Activated CD4-positive, alpha-beta T cell treated with anti-CD3 and anti-CD28 coated beads, Interleukin-2, amount 10 ng/mL, durations not matched to agents 24 days and 14 days (primary cell): ENCODE measurements around the gene STARD10. TPM values are rescaled to one million over a fixed set of nuclear protein-coding genes. Genes with fewer than 3 reads are reported as not detected.

Source experiments
- DNase-seq: peaks from one replicate; pipeline ENCODE4 v3.0.0; 2022
- H3K27ac Mint-ChIP-seq: one replicate; pipeline ENCODE4 v1.8.0; 2022; ENCODE audit warnings: mild to moderate bottlenecking, mixed read lengths
- H3K27me3 Mint-ChIP-seq: one replicate; pipeline ENCODE4 v1.8.0; 2022; ENCODE audit warnings: mixed read lengths
- H3K36me3 Mint-ChIP-seq: one replicate; pipeline ENCODE4 v1.8.0; 2022; ENCODE audit warnings: low read depth, mild to moderate bottlenecking, mixed read lengths
- H3K4me1 Mint-ChIP-seq: one replicate; pipeline ENCODE4 v1.8.0; 2021; ENCODE audit warnings: mixed read lengths
- H3K4me3 Mint-ChIP-seq: one replicate; pipeline ENCODE4 v1.8.0; 2022; ENCODE audit warnings: mild to moderate bottlenecking, moderate library complexity, mixed read lengths
- H3K9me3 Mint-ChIP-seq: one replicate; pipeline ENCODE4 v1.8.0; 2021; ENCODE audit warnings: mixed read lengths
- intact Hi-C: fragments of 100-400 bp; cut with micrococcal nuclease; formaldehyde crosslinking; loops from one replicate; pipeline ENCODE4 v1.15.1; 2023
- total RNA-seq: library from RNA; stranded (reverse); gene quantifications from 2 replicates; pipeline ENCODE4 v1.2.3, GENCODE V29; 2022

STARD10 gene
- total RNA-seq, 1 donor from 2014 or later, result 17.2 TPM

- Mint-ChIP-seq H3K36me3 (peaks cover 15% of the 10 kb centered on the region), H3K4me1 (peaks cover 42% of the 10 kb centered on the region), H3K9me3 (no peaks in the 10 kb centered on the region), H3K4me3 (no peak overlapping the region), H3K27ac (peak overlapping the region; percentile 29), H3K27me3 (no peaks in the 10 kb centered on the region)
- intact Hi-C loops, result no loop called here
- no peak for DNase-seq
Observed at GRCh38 chr11:72718101-72718501, 75.7 kb downstream of the STARD10 start.

DNA sequence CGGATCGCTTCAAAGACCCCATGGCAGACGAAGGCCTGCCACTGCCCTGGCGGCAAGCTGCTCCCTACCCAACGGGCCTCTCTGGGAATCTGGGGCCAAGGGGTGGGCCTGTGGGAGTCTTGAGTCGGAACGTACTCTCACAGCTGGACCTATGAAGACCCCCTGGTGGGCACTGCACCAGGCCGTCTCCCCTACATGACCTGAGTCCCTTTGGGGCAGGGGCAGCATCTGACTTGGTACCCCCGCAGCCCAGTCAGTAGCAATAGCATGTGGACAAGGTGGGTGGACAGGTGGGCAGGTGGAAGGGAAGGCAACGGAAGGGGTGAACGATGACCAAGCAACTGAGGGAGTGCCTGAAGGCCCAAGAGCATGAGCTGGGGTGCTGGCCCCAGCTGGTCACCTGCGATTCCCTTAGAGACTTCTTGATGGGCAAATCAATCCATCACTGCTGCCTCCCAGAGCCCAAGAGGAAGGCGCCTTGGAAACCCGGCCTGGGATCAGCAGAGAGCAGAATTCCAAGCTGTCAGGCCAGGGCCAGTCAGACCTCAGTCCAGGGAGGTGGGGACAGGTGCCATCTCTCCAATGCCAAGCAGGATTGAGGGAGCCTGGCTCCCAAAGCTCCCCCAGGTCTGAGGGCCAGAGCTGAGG is 76.9 kb downstream of the STARD10 start:
- Mint-ChIP-seq H3K27ac (no peak overlapping the region), H3K4me3 (no peak overlapping the region), H3K4me1 (peaks cover 37% of the 10 kb centered on the region), H3K27me3 (no peaks in the 10 kb centered on the region), H3K9me3 (no peaks in the 10 kb centered on the region), H3K36me3 (peaks cover 18% of the 10 kb centered on the region)
- intact Hi-C loops, result no loop called here
- DNase-seq, result no peak

DNA sequence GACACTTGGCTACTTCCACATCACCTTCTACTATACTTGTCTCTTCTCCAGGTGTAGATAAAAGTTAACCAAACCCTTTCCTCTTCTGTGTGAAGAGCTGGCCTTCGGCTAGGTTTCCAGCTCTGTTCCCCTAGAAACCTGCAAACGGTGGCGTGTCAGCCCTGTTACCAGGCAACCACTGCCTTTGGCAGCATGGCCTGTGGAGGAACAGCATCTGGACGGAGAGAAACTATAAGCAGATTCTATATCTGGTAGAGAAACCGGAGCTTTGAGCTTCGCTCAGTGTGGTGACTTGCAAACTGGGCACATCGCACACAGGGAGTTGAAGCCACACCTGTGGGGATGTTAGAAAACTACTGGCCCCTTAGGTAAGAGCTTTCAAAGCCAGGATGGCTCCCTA is 77.6 kb downstream of the STARD10 start:
- H3K4me3 Mint-ChIP-seq, result no peak overlapping the region
- H3K9me3 Mint-ChIP-seq, result no peaks in the 10 kb centered on the region
- intact Hi-C loops, result no loop called here
- H3K27me3 Mint-ChIP-seq, result no peaks in the 10 kb centered on the region
- H3K4me1 Mint-ChIP-seq, result peaks cover 34% of the 10 kb centered on the region
- H3K36me3 Mint-ChIP-seq, result peaks cover 17% of the 10 kb centered on the region
- DNase-seq, result no peak
- H3K27ac Mint-ChIP-seq, result peak overlapping the region; percentile 62

DNA sequence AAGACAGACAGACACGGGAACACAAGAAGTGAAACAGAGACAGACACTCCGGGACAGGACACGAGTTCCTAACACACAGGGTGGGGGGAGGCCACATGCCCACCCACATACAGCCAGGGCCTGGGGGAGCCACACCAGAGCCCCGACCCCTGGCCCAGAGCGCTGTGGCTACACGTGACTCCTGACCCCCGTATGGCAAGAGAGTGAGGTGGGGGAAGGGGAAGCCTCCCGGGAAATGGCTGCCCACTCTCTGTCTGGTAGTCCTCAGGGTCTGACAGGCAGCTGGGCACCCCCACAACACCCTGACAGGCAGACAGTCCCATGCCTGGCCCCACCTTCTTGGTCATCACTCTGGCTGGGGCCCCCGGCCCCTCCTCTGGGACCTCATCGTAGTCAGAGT is 81.0 kb downstream of the STARD10 start:
- intact Hi-C loops, result no loop called here
- no peaks in the 10 kb centered on the region for H3K9me3 Mint-ChIP-seq
- DNase-seq, result no peak
- peak overlapping the region; percentile 26 for H3K27ac Mint-ChIP-seq
- H3K4me1 Mint-ChIP-seq, result peaks cover 6% of the 10 kb centered on the region
- H3K27me3 Mint-ChIP-seq, result no peaks in the 10 kb centered on the region
- no peak overlapping the region for H3K4me3 Mint-ChIP-seq
- H3K36me3 Mint-ChIP-seq, result peaks cover 35% of the 10 kb centered on the region

DNA sequence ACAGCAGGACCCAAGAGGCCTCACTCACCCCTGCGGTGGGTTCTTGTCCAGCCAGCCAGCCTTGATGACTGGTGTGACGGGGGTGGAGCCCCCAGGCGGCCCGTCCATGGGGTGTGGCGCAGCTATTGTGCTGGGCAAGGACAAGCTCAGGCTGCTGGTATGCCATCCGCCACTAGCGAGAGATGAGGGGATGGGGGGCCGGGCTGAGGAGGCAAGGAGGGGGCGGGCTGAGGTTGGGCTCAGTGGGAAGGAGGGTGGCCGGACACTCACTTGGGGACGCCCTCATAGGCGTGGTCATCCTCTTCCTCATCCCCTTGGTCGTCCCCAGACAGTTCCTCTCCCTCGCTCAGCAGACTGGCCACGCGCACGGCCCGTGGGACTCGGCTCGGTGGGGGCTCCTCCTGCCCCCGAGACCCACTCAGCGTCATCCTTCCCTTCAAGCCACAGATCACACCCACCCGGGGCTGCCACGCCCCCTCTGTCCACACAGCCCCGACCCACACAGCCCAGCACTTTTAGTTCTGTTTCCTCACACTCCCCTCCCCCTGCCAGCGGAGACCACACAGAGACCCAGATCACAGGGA is 81.6 kb downstream of the STARD10 start:
- Mint-ChIP-seq H3K27ac (peak overlapping the region; percentile 26), H3K27me3 (no peaks in the 10 kb centered on the region), H3K4me3 (no peak overlapping the region), H3K4me1 (peaks cover 6% of the 10 kb centered on the region), H3K36me3 (peaks cover 35% of the 10 kb centered on the region), H3K9me3 (no peaks in the 10 kb centered on the region)
- intact Hi-C loops, result no loop called here
- no peak for DNase-seq

GRCh38 chr11:72711141-72711540 is 82.7 kb downstream of the STARD10 start:
- intact Hi-C loops, result no loop called here
- Mint-ChIP-seq H3K4me1 (peaks cover 4% of the 10 kb centered on the region), H3K27ac (no peak overlapping the region), H3K9me3 (no peaks in the 10 kb centered on the region), H3K27me3 (no peaks in the 10 kb centered on the region), H3K4me3 (no peak overlapping the region), H3K36me3 (peaks cover 45% of the 10 kb centered on the region)
- DNase-seq, result no peak

GRCh38 chr11:72710278-72710677 is 83.6 kb downstream of the STARD10 start:
- Mint-ChIP-seq H3K36me3 (peaks cover 50% of the 10 kb centered on the region), H3K4me3 (no peak overlapping the region), H3K4me1 (peaks cover 4% of the 10 kb centered on the region), H3K9me3 (no peaks in the 10 kb centered on the region), H3K27me3 (no peaks in the 10 kb centered on the region), H3K27ac (no peak overlapping the region)
- intact Hi-C loops, result no loop called here
- DNase-seq, result no peak

- Mint-ChIP-seq H3K27me3 (no peaks in the 10 kb centered on the region), H3K36me3 (peaks cover 54% of the 10 kb centered on the region), H3K4me3 (no peak overlapping the region), H3K27ac (no peak overlapping the region), H3K9me3 (no peaks in the 10 kb centered on the region), H3K4me1 (peaks cover 2% of the 10 kb centered on the region)
- DNase-seq, result no peak
- intact Hi-C loops, result no loop called here
Observed at GRCh38 chr11:72709478-72710238, 84.2 kb downstream of the STARD10 start.

DNA sequence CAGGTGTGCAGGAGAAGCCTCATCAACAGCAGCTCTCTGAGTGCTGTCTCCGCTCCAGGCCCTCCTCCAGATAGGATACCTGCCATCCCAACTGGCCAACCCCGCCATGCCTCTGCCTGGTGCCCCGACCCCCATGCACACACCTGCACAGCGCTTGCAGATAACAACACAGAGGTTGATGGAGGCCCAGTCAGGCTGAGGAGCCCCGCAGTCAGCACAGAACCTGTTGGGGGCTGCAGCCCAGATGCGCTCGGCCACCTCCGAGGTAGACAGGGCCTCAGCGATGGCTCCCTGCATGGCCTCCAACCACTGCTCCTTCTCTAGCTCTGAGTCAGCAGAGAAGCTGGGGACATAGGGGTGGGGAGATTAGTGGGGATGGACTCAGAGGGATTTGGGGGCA is 86.8 kb downstream of the STARD10 start:
- no peaks in the 10 kb centered on the region for H3K9me3 Mint-ChIP-seq

DNA sequence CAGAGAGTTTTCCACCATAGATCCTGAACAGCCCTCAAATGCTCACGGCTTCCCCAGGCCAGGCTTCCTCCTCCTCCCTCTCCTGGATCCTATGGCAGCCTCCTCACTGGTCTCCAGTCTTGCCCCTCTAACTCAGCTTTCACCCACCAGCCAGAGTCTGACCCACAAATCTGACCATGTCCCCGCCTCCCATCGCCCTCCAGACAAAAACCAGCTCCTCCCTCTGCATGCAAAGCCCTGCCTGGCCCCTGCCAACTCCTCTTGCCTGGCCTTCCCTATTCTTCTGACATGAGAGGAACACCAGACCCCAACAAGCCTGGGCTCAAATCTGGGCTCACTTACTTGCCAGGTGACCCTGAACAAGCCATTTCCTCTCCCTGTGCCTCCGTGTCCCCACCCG is 87.3 kb downstream of the STARD10 start:
- H3K4me1 Mint-ChIP-seq, result no peaks in the 10 kb centered on the region
- H3K9me3 Mint-ChIP-seq, result no peaks in the 10 kb centered on the region
- H3K4me3 Mint-ChIP-seq, result no peak overlapping the region
- peak overlapping the region; percentile 13 for H3K27ac Mint-ChIP-seq
- intact Hi-C loops, result no loop called here
- DNase-seq, result no peak
- peaks cover 55% of the 10 kb centered on the region for H3K36me3 Mint-ChIP-seq
- no peaks in the 10 kb centered on the region for H3K27me3 Mint-ChIP-seq

More for the DNA sequence above, 86.8 kb downstream of the STARD10 start:
- H3K27ac Mint-ChIP-seq, result no peak overlapping the region
- no peak overlapping the region for H3K4me3 Mint-ChIP-seq
- H3K27me3 Mint-ChIP-seq, result no peaks in the 10 kb centered on the region
- H3K4me1 Mint-ChIP-seq, result no peaks in the 10 kb centered on the region
- peaks cover 52% of the 10 kb centered on the region for H3K36me3 Mint-ChIP-seq
- intact Hi-C loops, result no loop called here
- no peak for DNase-seq

- Mint-ChIP-seq H3K36me3 (peaks cover 54% of the 10 kb centered on the region), H3K27me3 (no peaks in the 10 kb centered on the region), H3K9me3 (no peaks in the 10 kb centered on the region), H3K27ac (no peak overlapping the region), H3K4me1 (no peaks in the 10 kb centered on the region), H3K4me3 (no peak overlapping the region)
- no peak for DNase-seq
- intact Hi-C loops, result no loop called here
Observed at GRCh38 chr11:72705442-72706365, 88.1 kb downstream of the STARD10 start.

GRCh38 chr11:72704783-72705265 is 89.0 kb downstream of the STARD10 start:
- intact Hi-C loops, result no loop called here
- peaks cover 56% of the 10 kb centered on the region for H3K36me3 Mint-ChIP-seq
- H3K4me1 Mint-ChIP-seq, result no peaks in the 10 kb centered on the region

More at GRCh38 chr11:72704783-72705265, 89.0 kb downstream of the STARD10 start:
- no peak for DNase-seq
- no peak overlapping the region for H3K27ac Mint-ChIP-seq
- H3K27me3 Mint-ChIP-seq, result no peaks in the 10 kb centered on the region
- H3K9me3 Mint-ChIP-seq, result no peaks in the 10 kb centered on the region
- H3K4me3 Mint-ChIP-seq, result no peak overlapping the region
